NB4 (cell line): ENCODE data around the gene C10orf53.

Experiments
- CTCF ChIP-seq: IDR thresholded peaks from one replicate; pipeline ENCODE4 v1.5.1; 2012; ENCODE audit warnings: low read depth, low read length
- MAX ChIP-seq: IDR thresholded peaks from 2 replicates; pipeline ENCODE4 v1.6.1; 2011; ENCODE audit warnings: low read depth, low read length
- MYC ChIP-seq: IDR thresholded peaks from 2 replicates; pipeline ENCODE4 v1.6.1; 2011; ENCODE audit warnings: low read depth, low read length
- POLR2A ChIP-seq: IDR thresholded peaks from 2 replicates; pipeline ENCODE4 v1.6.1; 2011; ENCODE audit warnings: mild to moderate bottlenecking; ENCODE audit not compliant: insufficient read length; ENCODE audit errors: extremely low read depth

- no peak for TF ChIP-seq CTCF
- no peak for TF ChIP-seq MAX
- TF ChIP-seq POLR2A = no peak
- TF ChIP-seq MYC = no peak
Observed at GRCh38 chr10:49733866-49734265, 54.4 kb downstream of the C10orf53 start.
